HCT116 (cell line): ENCODE measurements around the gene DCHS2.

Experiments
- CTCF ChIP-seq, 3 experiments: fragments of 200-600 bp in 1 of 3; sonication (generic) in 1 of 3; IDR thresholded peaks in 2 of 3; conservative IDR thresholded peaks in 1 of 3; 2 replicates each; pipeline ENCODE4 v1.5.1; 2012 to 2017; ENCODE audit warnings: low read depth in 2 of 3, low read length in 2 of 3, antibody characterized with exemption in 1 of 3, borderline replicate concordance in 1 of 3, control low read depth in 1 of 3, mild to moderate bottlenecking in 1 of 3, mixed read lengths in 1 of 3, mixed run types in 1 of 3, moderate library complexity in 1 of 3; ENCODE audit not compliant: insufficient read depth in 1 of 3
- EZH2 ChIP-seq: fragments of 200-600 bp; sonication (generic); IDR thresholded peaks from 2 replicates; pipeline ENCODE4 v1.6.1; 2017; ENCODE audit warnings: antibody characterized with exemption, mixed run types
- MAX ChIP-seq: IDR thresholded peaks from 2 replicates; pipeline ENCODE4 v1.6.1; 2012
- POLR2A ChIP-seq: IDR thresholded peaks from 2 replicates; pipeline ENCODE4 v1.7.0; 2011; ENCODE audit warnings: borderline replicate concordance; ENCODE audit not compliant: insufficient read depth, insufficient read length; ENCODE audit errors: extremely low read depth
- POLR2AphosphoS5 ChIP-seq: IDR thresholded peaks from 2 replicates; pipeline ENCODE4 v1.6.1; 2011; ENCODE audit warnings: mild to moderate bottlenecking, low read depth, low read length, moderate library complexity
- SIN3A ChIP-seq: IDR thresholded peaks from 2 replicates; pipeline ENCODE4 v1.6.1; 2012; ENCODE audit warnings: low read depth
- SP1 ChIP-seq: IDR thresholded peaks from 2 replicates; pipeline ENCODE4 v1.6.1; 2012; ENCODE audit warnings: low read depth
- ZNF274 ChIP-seq: fragments of 200-500 bp; sonication (Bioruptor generic); IDR thresholded peaks from 2 replicates; pipeline ENCODE4 v1.6.1; 2014; ENCODE audit warnings: mild to moderate bottlenecking, low read depth, low read length, inconsistent platforms

GRCh38 chr4:154186035-154186434 lies 305.6 kb downstream of the DCHS2 start:
- TF ChIP-seq SP1 (no peak), POLR2A (no peak), ZNF274 (no peak), CTCF (IDR thresholded peaks at IDR 0.05 in 2 of 3, conservative IDR thresholded peaks at IDR 0.05 in 1 of 3; ENCODE audit: borderline replicate concordance in 1 of 3, insufficient read depth in 1 of 3, low read depth in 2 of 3, low read length in 2 of 3) (no peak), SIN3A (no peak), POLR2AphosphoS5 (no peak), EZH2 (no peak), MAX (no peak)
